Skin of body (tissue), 2 donors: ENCODE data around the gene AJUBA. TPM values are rescaled to one million over a fixed set of nuclear protein-coding genes. Genes with fewer than 3 reads are reported as not detected.
"Not testable (repeated sequence)": the region's sequence is repeated elsewhere in the genome, so short reads cannot be mapped to it uniquely, and the experiment has no call there.

Experiments used
- DNase-seq: peaks from one replicate; lab custom pipeline; 2025; lab: John Stamatoyannopoulos, UW
- total RNA-seq: library from RNA; depleted of rRNA; stranded (reverse); fragments of >200 nt; gene quantifications from one replicate; pipeline ENCODE4 v1.2.3, GENCODE V29; 2014

Gene AJUBA
- total RNA-seq, 1 donor from 2014 or later, result 44.7 TPM

- DNase-seq, result peak; percentile 98
These were observed 24.4 kb upstream of the AJUBA start for GRCh38 chr14:23006544-23007419.

GRCh38 chr14:23006188-23006534 lies 23.8 kb upstream of the AJUBA start:
- no peak for DNase-seq

GRCh38 chr14:23005451-23006187 lies 23.3 kb upstream of the AJUBA start:
- no peak for DNase-seq

GRCh38 chr14:23004274-23004673 lies 21.9 kb upstream of the AJUBA start:
- DNase-seq, result not testable (repeated sequence)

GRCh38 chr14:23002592-23002991 lies 20.2 kb upstream of the AJUBA start:
- no peak for DNase-seq

- DNase-seq, result no peak
These were observed 18.5 kb upstream of the AJUBA start for GRCh38 chr14:23000860-23001259.

GRCh38 chr14:22998329-22999012 lies 16.1 kb upstream of the AJUBA start:
- DNase-seq, result no peak

- DNase-seq, result no peak
These were observed 15.4 kb upstream of the AJUBA start for GRCh38 chr14:22997676-22998323.

GRCh38 chr14:22996768-22997654 lies 14.7 kb upstream of the AJUBA start:
- no peak for DNase-seq

GRCh38 chr14:22995889-22996625 lies 13.7 kb upstream of the AJUBA start:
- DNase-seq, result no peak

GRCh38 chr14:22994762-22995275 lies 12.5 kb upstream of the AJUBA start:
- peak; percentile 30 for DNase-seq

GRCh38 chr14:22993517-22993916 lies 11.2 kb upstream of the AJUBA start:
- DNase-seq, result no peak

- DNase-seq, result no peak
These were observed 9.5 kb upstream of the AJUBA start for GRCh38 chr14:22991852-22992251.

- no peak for DNase-seq
These were observed 4.9 kb upstream of the AJUBA start for GRCh38 chr14:22987291-22987690.

GRCh38 chr14:22986508-22987054 lies 4.2 kb upstream of the AJUBA start:
- peak; percentile 84 for DNase-seq

- no peak for DNase-seq
These were observed 3.6 kb upstream of the AJUBA start for GRCh38 chr14:22985894-22986507.

- no peak for DNase-seq
These were observed 2.8 kb upstream of the AJUBA start for GRCh38 chr14:22984959-22985658.

GRCh38 chr14:22981876-22982476 lies 375 bp downstream of the AJUBA start:
- no peak for DNase-seq
